Measurements from ENCODE around the gene SEC14L1.

- TF ChIP-seq CTCF (tag by site-specific recombination; IDR thresholded peaks at IDR 0.05): no peak
- TF ChIP-seq ZNF121 (tag by site-specific recombination; IDR thresholded peaks at IDR 0.05): no peak
- no peak for TF ChIP-seq TSHZ1 (tag by site-specific recombination; IDR thresholded peaks at IDR 0.05; ENCODE audit: borderline replicate concordance)
- no peak for TF ChIP-seq ZFP37 (tag by site-specific recombination; IDR thresholded peaks at IDR 0.05)
Measured at GRCh38 chr17:77254951-77255825, 114.4 kb downstream of the SEC14L1 start.
